Measurements from ENCODE around the gene UNK. TPM values are rescaled to one million over a fixed set of nuclear protein-coding genes. Genes with fewer than 3 reads are reported as not detected.

UNK gene
- total RNA-seq, 1 experiment from 2014 or later = 35.4 TPM

DNA sequence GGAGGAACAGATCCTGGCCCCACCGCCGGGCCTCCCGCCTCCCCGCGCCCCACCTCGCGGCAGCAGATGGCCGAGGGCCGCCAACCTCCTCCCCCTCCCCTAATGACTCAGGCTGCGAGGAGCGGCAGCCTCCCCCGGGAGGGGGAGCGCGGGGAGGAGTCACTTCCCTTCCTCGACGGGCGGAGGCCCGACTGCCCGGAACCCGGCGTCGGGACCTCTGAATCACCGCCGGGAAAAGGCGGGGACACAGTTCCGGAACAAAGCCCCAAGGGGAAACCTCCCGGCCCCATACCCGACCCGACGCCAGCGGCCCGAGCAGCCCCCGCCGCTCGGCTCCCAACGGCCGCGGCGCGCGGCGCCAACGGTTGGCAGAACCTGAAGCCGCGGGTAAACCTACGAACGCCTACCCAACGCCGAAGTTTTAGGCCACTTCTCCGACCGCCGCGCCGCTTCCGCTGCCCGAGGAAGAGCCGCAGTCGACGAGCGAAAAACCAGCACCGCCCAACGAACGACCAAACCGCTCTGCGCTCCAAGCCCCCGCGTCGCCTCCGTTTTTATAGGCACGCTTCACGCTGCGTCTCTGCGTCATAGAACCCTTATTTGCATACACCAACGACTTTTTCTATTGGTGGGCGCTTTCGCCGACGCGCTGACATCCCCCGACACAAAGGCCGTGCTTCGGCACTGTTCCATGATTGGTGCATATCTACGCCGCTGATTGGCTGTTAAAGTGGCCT, 5.2 kb upstream of the UNK start:
- H3K9me3 Mint-ChIP-seq = no peaks in the 10 kb centered on the region
- peaks cover 4% of the 10 kb centered on the region for H3K27me3 Mint-ChIP-seq (ENCODE audit: low read depth)
- H3K36me3 Mint-ChIP-seq = peaks cover 28% of the 10 kb centered on the region
- peak; percentile 94 for DNase-seq (ENCODE audit: low spot score)
- peak overlapping the region; percentile 94 for H3K4me3 Mint-ChIP-seq
- ATAC-seq = peak; percentile 85
- H3K4me1 Mint-ChIP-seq = peaks cover 46% of the 10 kb centered on the region
- ChIA-PET CTCF (interaction anchor here (0.6 to 3.0 kb wide), 21 partner anchors 9 to 539 kb away, joined by 3 to 39 read pairs (median 6); partner anchors contain the start of genes GALK1, ITGB4, MRPL38 and SMIM5), POLR2A (interaction anchor here (0.6 to 1.0 kb wide), 8 partner anchors 9 to 263 kb away, joined by 3 to 7 read pairs (median 6); partner anchors contain the start of genes ITGB4, RECQL5, SAP30BP and TSEN54)
- peak overlapping the region; percentile 99 for H3K27ac Mint-ChIP-seq
- TF ChIP-seq ZNF263 (CRISPR knock-in tag; IDR thresholded peaks at IDR 0.05; ENCODE audit: low read depth) (peak; percentile 68), CBFB (CRISPR knock-in tag; IDR thresholded peaks at IDR 0.05; ENCODE audit: low read depth) (no peak), SMAD3 (CRISPR knock-in tag; IDR thresholded peaks at IDR 0.05; ENCODE audit: borderline replicate concordance) (0 out of 2 replicates have a peak, but pooled peaks have one; percentile 61), CDX4 (CRISPR knock-in tag; IDR thresholded peaks at IDR 0.05; ENCODE audit: borderline replicate concordance) (no peak; the same call in 1 of the 2 replicates), NFYB (CRISPR knock-in tag; conservative IDR thresholded peaks at IDR 0.05; ENCODE audit: low read depth) (peak; percentile 94), PRRX2 (CRISPR knock-in tag; IDR thresholded peaks at IDR 0.05) (no peak), ZNF232 (CRISPR knock-in tag; IDR thresholded peaks at IDR 0.05) (0 out of 2 replicates have a peak, but pooled peaks have one; percentile 41), ZNF416 (CRISPR knock-in tag; IDR thresholded peaks at IDR 0.05) (peak; percentile 95), ZNF671 (CRISPR knock-in tag; IDR thresholded peaks at IDR 0.05) (0 out of 2 replicates have a peak, but pooled peaks have one; percentile 75), FOXP4 (CRISPR knock-in tag; IDR thresholded peaks at IDR 0.05) (0 out of 2 replicates have a peak, but pooled peaks have one; percentile 51), TEAD1 (CRISPR knock-in tag; IDR thresholded peaks at IDR 0.05) (peak; percentile 64; the same call in 1 of the 2 replicates), CREM (CRISPR knock-in tag; IDR thresholded peaks at IDR 0.05) (peak; percentile 75), ZNF281 (CRISPR knock-in tag; IDR thresholded peaks at IDR 0.05) (no peak), NR3C1 (CRISPR knock-in tag; conservative IDR thresholded peaks at IDR 0.05; ENCODE audit: low read depth) (no peak), FOXP1 (CRISPR knock-in tag; IDR thresholded peaks at IDR 0.05; ENCODE audit: borderline replicate concordance) (peak; percentile 89), MYBL2 (CRISPR knock-in tag; IDR thresholded peaks at IDR 0.05) (peak; percentile 83; the same call in 1 of the 2 replicates), ZNF532 (CRISPR knock-in tag; IDR thresholded peaks at IDR 0.05; ENCODE audit: borderline replicate concordance) (peak; percentile 90; the same call in 1 of the 2 replicates), ATF1 (CRISPR knock-in tag; IDR thresholded peaks at IDR 0.05) (peak; percentile 75; the same call in 1 of the 2 replicates), ZNF423 (CRISPR knock-in tag; IDR thresholded peaks at IDR 0.05) (no peak)
- TF ChIP-seq, protein P1, sequence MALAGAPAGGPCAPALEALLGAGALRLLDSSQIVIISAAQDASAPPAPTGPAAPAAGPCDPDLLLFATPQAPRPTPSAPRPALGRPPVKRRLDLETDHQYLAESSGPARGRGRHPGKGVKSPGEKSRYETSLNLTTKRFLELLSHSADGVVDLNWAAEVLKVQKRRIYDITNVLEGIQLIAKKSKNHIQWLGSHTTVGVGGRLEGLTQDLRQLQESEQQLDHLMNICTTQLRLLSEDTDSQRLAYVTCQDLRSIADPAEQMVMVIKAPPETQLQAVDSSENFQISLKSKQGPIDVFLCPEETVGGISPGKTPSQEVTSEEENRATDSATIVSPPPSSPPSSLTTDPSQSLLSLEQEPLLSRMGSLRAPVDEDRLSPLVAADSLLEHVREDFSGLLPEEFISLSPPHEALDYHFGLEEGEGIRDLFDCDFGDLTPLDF (CRISPR knock-in tag; IDR thresholded peaks at IDR 0.05) = 0 out of 2 replicates have a peak, but pooled peaks have one; percentile 59
- TF ChIP-seq, protein P2, sequence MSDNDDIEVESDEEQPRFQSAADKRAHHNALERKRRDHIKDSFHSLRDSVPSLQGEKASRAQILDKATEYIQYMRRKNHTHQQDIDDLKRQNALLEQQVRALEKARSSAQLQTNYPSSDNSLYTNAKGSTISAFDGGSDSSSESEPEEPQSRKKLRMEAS (CRISPR knock-in tag; IDR thresholded peaks at IDR 0.05) = no peak
- TF ChIP-seq, protein P3, sequence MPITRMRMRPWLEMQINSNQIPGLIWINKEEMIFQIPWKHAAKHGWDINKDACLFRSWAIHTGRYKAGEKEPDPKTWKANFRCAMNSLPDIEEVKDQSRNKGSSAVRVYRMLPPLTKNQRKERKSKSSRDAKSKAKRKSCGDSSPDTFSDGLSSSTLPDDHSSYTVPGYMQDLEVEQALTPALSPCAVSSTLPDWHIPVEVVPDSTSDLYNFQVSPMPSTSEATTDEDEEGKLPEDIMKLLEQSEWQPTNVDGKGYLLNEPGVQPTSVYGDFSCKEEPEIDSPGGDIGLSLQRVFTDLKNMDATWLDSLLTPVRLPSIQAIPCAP (CRISPR knock-in tag; IDR thresholded peaks at IDR 0.05) = no peak

All from WTC11 (cell line).